Vagina (tissue), 2 donors: ENCODE data around the gene CNIH1. TPM values are rescaled to one million over a fixed set of nuclear protein-coding genes. Genes with fewer than 3 reads are reported as not detected.
"Not testable (repeated sequence)": the region's sequence is repeated elsewhere in the genome, so short reads cannot be mapped to it uniquely, and the experiment has no call there.

Experiments
- DNase-seq, 2 donors: peaks; one replicate each; pipeline ENCODE4 v3.0.0-alpha.2; 2017; ENCODE audit errors: extremely low spot score in 2 of 2
- H3K27ac ChIP-seq: fragments of 200-600 bp; sonication (generic); one replicate; pipeline ENCODE4 v1.5.1; 2019
- H3K27me3 ChIP-seq: fragments of 200-600 bp; sonication (generic); one replicate; pipeline ENCODE4 v1.5.1; 2019
- H3K36me3 ChIP-seq, 2 donors: fragments of 200-600 bp; sonication (generic); one replicate each; pipeline ENCODE4 v1.5.1; 2017 to 2019
- H3K4me1 ChIP-seq: fragments of 200-600 bp; sonication (generic); one replicate; pipeline ENCODE4 v1.5.1; 2019
- H3K4me3 ChIP-seq, 2 donors: fragments of 200-600 bp; sonication (generic); 1 replicate in 1 of 2; 2 replicates in 1 of 2; pipeline ENCODE4 v1.5.1; 2016 to 2019
- H3K9me3 ChIP-seq: fragments of 200-600 bp; sonication (generic); one replicate; pipeline ENCODE4 v1.5.1; 2019
- CTCF ChIP-seq, 3 experiments: fragments of 450-650 bp in 2 of 3; fragments of 200-600 bp in 1 of 3; sonication (generic) in 1 of 3; IDR thresholded peaks; one replicate each; pipeline ENCODE4 v1.5.1; 2017 to 2019; ENCODE audit warnings: antibody characterized with exemption in 3 of 3, mild to moderate bottlenecking in 2 of 3, moderate library complexity in 2 of 3
- POLR2A ChIP-seq, 2 donors: fragments of 450-650 bp; IDR thresholded peaks; one replicate each; pipeline ENCODE4 v1.6.1; 2017; ENCODE audit warnings: antibody characterized with exemption in 2 of 2, mild to moderate bottlenecking in 2 of 2, moderate library complexity in 2 of 2
- POLR2AphosphoS5 ChIP-seq, 2 donors: sonication (generic); formaldehyde crosslinking; IDR thresholded peaks; one replicate each; pipeline ENCODE4 v1.9.0; 2017; ENCODE audit warnings: antibody characterized with exemption in 2 of 2, mild to moderate bottlenecking in 2 of 2, low read depth in 1 of 2; ENCODE audit not compliant: insufficient read depth in 1 of 2
- intact Hi-C: fragments of 100-400 bp; cut with DNase I; formaldehyde crosslinking; loops from one replicate; pipeline ENCODE4 v1.15.1; 2023
- total RNA-seq: library from RNA; depleted of rRNA; stranded (reverse); fragments of >200 nt; gene quantifications from one replicate; pipeline ENCODE4 v1.2.3, GENCODE V29; 2016

The CNIH1 gene
- total RNA-seq, 1 donor from 2014 or later = 124 TPM

GRCh38 chr14:54457609-54457996, 16.4 kb upstream of the CNIH1 start:
- H3K27ac ChIP-seq = no peak overlapping the region
- H3K4me3 ChIP-seq = no peak overlapping the region
- no peak for DNase-seq
- H3K4me1 ChIP-seq = no peaks in the 10 kb centered on the region
- intact Hi-C loops = no loop called here
- TF ChIP-seq POLR2A (IDR thresholded peaks at IDR 0.05) (no peak), POLR2AphosphoS5 (IDR thresholded peaks at IDR 0.05; ENCODE audit: insufficient read depth in 1 of 2, low read depth in 1 of 2) (no peak), CTCF (IDR thresholded peaks at IDR 0.05) (no peak)
- H3K9me3 ChIP-seq = no peaks in the 10 kb centered on the region
- no peaks in the 10 kb centered on the region for H3K27me3 ChIP-seq
- H3K36me3 ChIP-seq = no peaks in the 10 kb centered on the region

- H3K4me1 ChIP-seq, H3K9me3 ChIP-seq: not testable (repeated sequence)
Measured at GRCh38 chr14:54456820-54457608, 15.8 kb upstream of the CNIH1 start.

GRCh38 chr14:54455363-54455762, 14.2 kb upstream of the CNIH1 start:
- peaks cover 7% of the 10 kb centered on the region for H3K4me1 ChIP-seq
- intact Hi-C loops = no loop called here
- H3K36me3 ChIP-seq = no peaks in the 10 kb centered on the region
- no peaks in the 10 kb centered on the region for H3K27me3 ChIP-seq
- no peak overlapping the region for H3K4me3 ChIP-seq
- H3K27ac ChIP-seq = no peak overlapping the region
- no peak for DNase-seq
- no peaks in the 10 kb centered on the region for H3K9me3 ChIP-seq
- TF ChIP-seq POLR2A (IDR thresholded peaks at IDR 0.05) (no peak), CTCF (IDR thresholded peaks at IDR 0.05) (no peak), POLR2AphosphoS5 (IDR thresholded peaks at IDR 0.05; ENCODE audit: insufficient read depth in 1 of 2, low read depth in 1 of 2) (no peak)

More at GRCh38 chr14:54456820-54457608, 15.8 kb upstream of the CNIH1 start:
- DNase-seq, H3K27me3 ChIP-seq, H3K36me3 ChIP-seq, intact Hi-C loops, H3K4me3 ChIP-seq, H3K27ac ChIP-seq: not testable (repeated sequence)

- H3K27ac ChIP-seq, intact Hi-C loops: not testable (repeated sequence)
Measured at GRCh38 chr14:54453990-54454389, 12.8 kb upstream of the CNIH1 start.

GRCh38 chr14:54453252-54453651, 12.1 kb upstream of the CNIH1 start:
- no peak for TF ChIP-seq POLR2AphosphoS5 (IDR thresholded peaks at IDR 0.05; ENCODE audit: insufficient read depth in 1 of 2, low read depth in 1 of 2)
- TF ChIP-seq POLR2A (IDR thresholded peaks at IDR 0.05) = no peak
- TF ChIP-seq CTCF (IDR thresholded peaks at IDR 0.05) = no peak
- Histone ChIP-seq H3K36me3 (no peaks in the 10 kb centered on the region), H3K4me3 (no peak overlapping the region), H3K9me3 (no peaks in the 10 kb centered on the region), H3K27ac (no peak overlapping the region), H3K27me3 (no peaks in the 10 kb centered on the region), H3K4me1 (peaks cover 13% of the 10 kb centered on the region)
- intact Hi-C loops = no loop called here
- no peak for DNase-seq

More at GRCh38 chr14:54453990-54454389, 12.8 kb upstream of the CNIH1 start:
- peaks cover 13% of the 10 kb centered on the region for H3K4me1 ChIP-seq
- H3K9me3 ChIP-seq, H3K4me3 ChIP-seq, DNase-seq, H3K36me3 ChIP-seq, H3K27me3 ChIP-seq: not testable (repeated sequence)

GRCh38 chr14:54451961-54452360, 10.8 kb upstream of the CNIH1 start:
- Histone ChIP-seq H3K4me3 (no peak overlapping the region), H3K4me1 (peaks cover 13% of the 10 kb centered on the region), H3K36me3 (no peaks in the 10 kb centered on the region), H3K27ac (no peak overlapping the region), H3K9me3 (no peaks in the 10 kb centered on the region), H3K27me3 (no peaks in the 10 kb centered on the region)
- intact Hi-C loops = no loop called here
- TF ChIP-seq POLR2AphosphoS5 (IDR thresholded peaks at IDR 0.05; ENCODE audit: insufficient read depth in 1 of 2, low read depth in 1 of 2) = no peak
- no peak for TF ChIP-seq POLR2A (IDR thresholded peaks at IDR 0.05)
- TF ChIP-seq CTCF (IDR thresholded peaks at IDR 0.05) = no peak
- no peak for DNase-seq
